ENCODE results near the gene SCRN2. TPM values are rescaled to one million over a fixed set of nuclear protein-coding genes. Genes with fewer than 3 reads are reported as not detected.
A peak's percentile ranks its signal among the peaks of the same experiment; 100 is the strongest.

The SCRN2 gene
- total and polyA plus RNA-seq, 2 of the 8 experiments (the other 6 are each of a cell fraction or from before 2014, with no cell fraction given), result 24.4 to 42.3 TPM

DNA sequence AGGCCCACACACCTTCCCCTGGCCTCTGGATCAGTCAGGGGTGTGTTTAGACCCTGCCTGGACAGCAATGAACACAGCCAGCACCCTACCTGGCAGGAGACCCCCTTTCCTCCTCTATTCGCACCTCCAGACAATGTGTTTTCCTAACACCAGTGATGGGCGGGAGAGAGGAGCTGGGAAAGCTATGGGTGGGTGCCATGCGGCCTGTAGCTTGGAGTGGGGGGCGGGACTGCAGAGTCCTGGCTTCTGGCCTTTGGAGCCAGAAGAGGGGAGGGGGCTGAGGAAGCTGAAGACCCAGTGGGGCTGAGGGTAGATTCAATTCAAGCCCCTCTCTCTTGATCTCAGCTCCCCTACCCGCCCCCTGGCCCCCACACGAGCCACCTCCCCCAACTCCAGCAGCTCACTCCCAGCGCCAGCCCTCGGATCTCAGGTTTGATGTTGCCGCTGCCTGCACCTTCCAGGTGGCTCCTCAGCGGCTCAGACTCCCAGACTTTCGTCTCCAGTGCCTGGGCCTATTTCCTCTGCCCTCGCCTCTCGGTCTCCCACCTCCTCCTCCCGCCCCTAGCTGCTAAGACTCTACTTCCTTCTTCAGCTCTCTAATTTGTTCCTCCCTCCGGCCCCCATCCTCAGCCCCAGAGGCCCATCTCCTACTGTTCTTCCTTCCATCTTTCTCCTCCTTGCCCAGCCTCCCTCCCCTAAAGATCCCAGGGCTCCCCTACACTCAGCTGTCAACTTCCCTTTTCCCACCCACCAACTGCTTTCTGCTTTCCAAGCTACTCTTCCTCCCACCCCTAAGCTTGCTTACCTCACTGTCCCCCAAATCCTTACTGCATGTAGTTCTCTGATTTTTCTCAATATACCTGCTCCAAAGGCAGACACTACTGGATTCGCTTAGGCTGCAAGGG is 16.7 kb upstream of the SCRN2 start:
- Histone ChIP-seq H2BK20ac (ENCODE audit: low read length) (peak overlapping the region; percentile 61; the same call in 1 of the 2 replicates), H3K79me1 (ENCODE audit: low read depth, low read length) (no peaks in the 10 kb centered on the region), H3K27ac (ENCODE audit: low read depth, low read length) (no peak overlapping the region), H3K18ac (ENCODE audit: extremely low read depth, low read length) (peak overlapping the region; percentile 60), H3K56ac (replicated peaks; ENCODE audit: insufficient read length, low read depth, low read length) (no peak overlapping the region), H2BK15ac (ENCODE audit: low read length) (no peak overlapping the region; the same call in 1 of the 2 replicates), H3K14ac (ENCODE audit: insufficient read length) (no peak overlapping the region), H2BK5ac (ENCODE audit: low read depth, low read length) (no peak overlapping the region), H4K20me1 (replicated peaks in 1 of 2; ENCODE audit: control insufficient read depth in 1 of 2, insufficient read depth in 2 of 2, low read length in 2 of 2) (no peaks in the 10 kb centered on the region), H3K27me3 (replicated peaks in 1 of 4; ENCODE audit: control insufficient read depth in 3 of 4, extremely low read depth in 1 of 4, insufficient read depth in 3 of 4, low read length in 3 of 4) (peaks cover 13 to 41% (median 34%) of the 10 kb centered on the region in 4 experiments), H4K8ac (ENCODE audit: extremely low read depth, insufficient read depth, low read length) (peak overlapping the region; percentile 26; the same call in 1 of the 2 replicates), H3K9ac (replicated peaks in 1 of 4; ENCODE audit: extremely low read depth in 1 of 4, low read depth in 3 of 4, low read length in 3 of 4) (no peak overlapping the region), H2AFZ (ENCODE audit: low read length) (peak overlapping the region; percentile 46; the same call in 1 of the 2 replicates), H3K4ac (replicated peaks; ENCODE audit: insufficient read length, low read depth, low read length) (no peak overlapping the region), H3K23ac (ENCODE audit: insufficient read length) (no peak overlapping the region), H3K23me2 (ENCODE audit: low read depth, low read length) (no peaks in the 10 kb centered on the region), H4K5ac (ENCODE audit: insufficient read length, low read depth, low read length) (no peak overlapping the region), H2BK12ac (ENCODE audit: low read depth, low read length) (peak overlapping the region; percentile 68; the same call in 1 of the 2 replicates), H3K4me2 (ENCODE audit: insufficient read depth in 1 of 2, low read depth in 2 of 2, low read length in 2 of 2) (no peak overlapping the region), H3K9me3 (ENCODE audit: insufficient read depth in 2 of 2, low read depth in 1 of 2, low read length in 1 of 2) (no peaks in the 10 kb centered on the region), H2AK5ac (ENCODE audit: low read depth, low read length) (no peak overlapping the region), H3K4me3 (ENCODE audit: extremely low read depth in 1 of 4, insufficient read depth in 2 of 4, low read depth in 3 of 4, low read length in 4 of 4) (no peak overlapping the region), H4K91ac (replicated peaks; ENCODE audit: insufficient read length, low read length) (peak overlapping the region; percentile 68), H3K4me1 (replicated peaks in 1 of 4; ENCODE audit: control insufficient read depth in 3 of 4, insufficient read depth in 4 of 4, low read length in 3 of 4) (peaks cover 0 to 5% (median 0%) of the 10 kb centered on the region in 4 experiments; a peak in 4 of 7 replicates), H3K79me2 (ENCODE audit: control insufficient read depth in 1 of 2, insufficient read depth in 2 of 2, low read length in 2 of 2) (no peaks in the 10 kb centered on the region), H3K36me3 (ENCODE audit: control insufficient read depth in 2 of 4, insufficient read depth in 4 of 4, low read length in 3 of 4) (no peaks in the 10 kb centered on the region), H2BK120ac (replicated peaks; ENCODE audit: low read depth, low read length) (peak overlapping the region; percentile 77)
- ChIA-PET POLR2A (ENCODE audit: partially characterized antibody) (interaction anchor here (0.8 to 1.9 kb wide), 4 partner anchors 11 to 113 kb away, joined by 3 to 7 read pairs (median 3); partner anchors contain the start of genes CDK5RAP3 and SP2), CTCF (ENCODE audit: partially characterized antibody) (interaction anchor here (0.9 to 33.0 kb wide), 5 partner anchors 14 to 405 kb away, joined by 3 to 1206 read pairs (median 257); partner anchors contain the start of genes SCRN2, SP2 and SP6)
- WGBS, 2 experiments (ENCODE audit: extremely low coverage in 1 of 2, insufficient coverage in 1 of 2, insufficient read length in 1 of 2, insufficient replicate concordance in 2 of 2, low coverage in 1 of 2, low lambda C conversion rate in 2 of 2, missing lambda C conversion rate in 1 of 2), result 60% methylated on average over 11 of the region's 16 CpGs; no CpG with 5 or more reads in 1 of the 2 experiments
- TF ChIP-seq SRF (IDR thresholded peaks at IDR 0.05; ENCODE audit: low read depth, low read length) (no peak), KDM1A (IDR thresholded peaks at IDR 0.05; ENCODE audit: borderline replicate concordance, low read length) (no peak), NANOG (IDR thresholded peaks at IDR 0.05; ENCODE audit: insufficient read depth, low read depth, low read length, poor library complexity, severe bottlenecking) (no peak), EGR1 (IDR thresholded peaks at IDR 0.05; ENCODE audit: borderline replicate concordance, low read depth, low read length) (no peak), CHD1 (IDR thresholded peaks at IDR 0.05; ENCODE audit: low read depth, low read length) (no peak), E2F6 (IDR thresholded peaks at IDR 0.05) (peak; percentile 73)
- FAIRE-seq (no peak), DNase-seq (ENCODE audit: low read depth in 1 of 2, low spot score in 2 of 2) (no peak)

Measured in H1 (cell line).